Measurements from ENCODE around the gene FARP2.

DNA sequence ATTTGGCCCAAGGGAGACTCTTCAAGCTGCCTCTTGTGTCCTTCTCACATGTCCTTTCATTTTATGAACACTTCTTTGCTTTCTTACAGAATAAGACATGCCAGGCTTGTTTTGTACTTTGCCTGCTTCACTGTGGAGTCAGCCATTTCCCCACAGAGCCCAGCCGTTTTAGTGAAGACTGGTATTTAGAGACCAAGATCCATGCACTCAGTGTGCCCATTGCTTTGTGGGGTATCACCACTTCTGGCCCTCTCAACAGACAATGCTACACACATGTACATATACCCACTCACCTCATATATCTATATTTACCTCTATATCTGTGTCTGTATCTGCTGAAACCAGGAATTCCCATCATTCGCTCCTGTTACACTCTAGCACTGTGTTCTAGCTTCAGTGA lies 74.1 kb downstream of the FARP2 start:
- no peak for TF ChIP-seq CTCF (IDR thresholded peaks at IDR 0.05)
- TF ChIP-seq EP300 (IDR thresholded peaks at IDR 0.05; ENCODE audit: low read depth) = no peak
- TF ChIP-seq POLR2A (IDR thresholded peaks at IDR 0.05) = no peak
- no peak for TF ChIP-seq POLR2AphosphoS5 (IDR thresholded peaks at IDR 0.05)
